ENCODE data around the gene WTIP.
"Not testable (repeated sequence)": the region's sequence is repeated elsewhere in the genome, so short reads cannot be mapped to it uniquely, and the experiment has no call there.

The WTIP gene

GRCh38 chr19:34459614-34460013 lies 21.9 kb upstream of the WTIP start:
- no peak for TF ChIP-seq CREB5 (CRISPR knock-in tag; IDR thresholded peaks at IDR 0.05; ENCODE audit: low read depth)
- TF ChIP-seq TCF4 (CRISPR knock-in tag; IDR thresholded peaks at IDR 0.05; ENCODE audit: borderline replicate concordance): no peak
- TF ChIP-seq ZNF565 (CRISPR knock-in tag; conservative IDR thresholded peaks at IDR 0.05; ENCODE audit: low read depth): no peak
- TF ChIP-seq ZFP3 (CRISPR knock-in tag; IDR thresholded peaks at IDR 0.05): no peak
- no peak for TF ChIP-seq SNAI2 (CRISPR knock-in tag; IDR thresholded peaks at IDR 0.05)
- no peak for TF ChIP-seq ZFP30 (CRISPR knock-in tag; IDR thresholded peaks at IDR 0.05)
- TF ChIP-seq ZC3H10 (CRISPR knock-in tag; IDR thresholded peaks at IDR 0.05): no peak
- no peak for TF ChIP-seq BACH2 (CRISPR knock-in tag; IDR thresholded peaks at IDR 0.05; ENCODE audit: borderline replicate concordance)
- no peak for TF ChIP-seq ESRRG (CRISPR knock-in tag; IDR thresholded peaks at IDR 0.05)
- TF ChIP-seq RARB (CRISPR knock-in tag; IDR thresholded peaks at IDR 0.05): no peak
- TF ChIP-seq, protein P1, sequence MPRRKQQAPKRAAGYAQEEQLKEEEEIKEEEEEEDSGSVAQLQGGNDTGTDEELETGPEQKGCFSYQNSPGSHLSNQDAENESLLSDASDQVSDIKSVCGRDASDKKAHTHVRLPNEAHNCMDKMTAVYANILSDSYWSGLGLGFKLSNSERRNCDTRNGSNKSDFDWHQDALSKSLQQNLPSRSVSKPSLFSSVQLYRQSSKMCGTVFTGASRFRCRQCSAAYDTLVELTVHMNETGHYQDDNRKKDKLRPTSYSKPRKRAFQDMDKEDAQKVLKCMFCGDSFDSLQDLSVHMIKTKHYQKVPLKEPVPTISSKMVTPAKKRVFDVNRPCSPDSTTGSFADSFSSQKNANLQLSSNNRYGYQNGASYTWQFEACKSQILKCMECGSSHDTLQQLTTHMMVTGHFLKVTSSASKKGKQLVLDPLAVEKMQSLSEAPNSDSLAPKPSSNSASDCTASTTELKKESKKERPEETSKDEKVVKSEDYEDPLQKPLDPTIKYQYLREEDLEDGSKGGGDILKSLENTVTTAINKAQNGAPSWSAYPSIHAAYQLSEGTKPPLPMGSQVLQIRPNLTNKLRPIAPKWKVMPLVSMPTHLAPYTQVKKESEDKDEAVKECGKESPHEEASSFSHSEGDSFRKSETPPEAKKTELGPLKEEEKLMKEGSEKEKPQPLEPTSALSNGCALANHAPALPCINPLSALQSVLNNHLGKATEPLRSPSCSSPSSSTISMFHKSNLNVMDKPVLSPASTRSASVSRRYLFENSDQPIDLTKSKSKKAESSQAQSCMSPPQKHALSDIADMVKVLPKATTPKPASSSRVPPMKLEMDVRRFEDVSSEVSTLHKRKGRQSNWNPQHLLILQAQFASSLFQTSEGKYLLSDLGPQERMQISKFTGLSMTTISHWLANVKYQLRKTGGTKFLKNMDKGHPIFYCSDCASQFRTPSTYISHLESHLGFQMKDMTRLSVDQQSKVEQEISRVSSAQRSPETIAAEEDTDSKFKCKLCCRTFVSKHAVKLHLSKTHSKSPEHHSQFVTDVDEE (CRISPR knock-in tag; IDR thresholded peaks at IDR 0.05): no peak
- TF ChIP-seq CSRNP3 (CRISPR knock-in tag; IDR thresholded peaks at IDR 0.05): no peak
- TF ChIP-seq ZNF8 (CRISPR knock-in tag; IDR thresholded peaks at IDR 0.05): no peak
- TF ChIP-seq TOX (CRISPR knock-in tag; IDR thresholded peaks at IDR 0.05; ENCODE audit: borderline replicate concordance): no peak
- TF ChIP-seq GLIS3 (CRISPR knock-in tag; IDR thresholded peaks at IDR 0.05): no peak
- no peak for TF ChIP-seq CSDC2 (CRISPR knock-in tag; IDR thresholded peaks at IDR 0.05)
- ATAC-seq: no peak

- no peak for TF ChIP-seq CSDC2 (CRISPR knock-in tag; IDR thresholded peaks at IDR 0.05)
- TF ChIP-seq TOX (CRISPR knock-in tag; IDR thresholded peaks at IDR 0.05; ENCODE audit: borderline replicate concordance): no peak
- TF ChIP-seq RARB (CRISPR knock-in tag; IDR thresholded peaks at IDR 0.05): no peak
- TF ChIP-seq ZFP30 (CRISPR knock-in tag; IDR thresholded peaks at IDR 0.05): no peak
- TF ChIP-seq PATZ1 (CRISPR knock-in tag; IDR thresholded peaks at IDR 0.05; ENCODE audit: borderline replicate concordance): no peak
- no peak for TF ChIP-seq GLIS3 (CRISPR knock-in tag; IDR thresholded peaks at IDR 0.05)
- no peak for TF ChIP-seq PPARA (CRISPR knock-in tag; IDR thresholded peaks at IDR 0.05; ENCODE audit: borderline replicate concordance)
- TF ChIP-seq BACH2 (CRISPR knock-in tag; IDR thresholded peaks at IDR 0.05; ENCODE audit: borderline replicate concordance): no peak
- TF ChIP-seq ZNF565 (CRISPR knock-in tag; conservative IDR thresholded peaks at IDR 0.05; ENCODE audit: low read depth): no peak
- no peak for ATAC-seq
Observed at GRCh38 chr19:34461375-34462100, 20.0 kb upstream of the WTIP start.

GRCh38 chr19:34464785-34465184 lies 16.8 kb upstream of the WTIP start:
- ATAC-seq: not testable (repeated sequence)

DNA sequence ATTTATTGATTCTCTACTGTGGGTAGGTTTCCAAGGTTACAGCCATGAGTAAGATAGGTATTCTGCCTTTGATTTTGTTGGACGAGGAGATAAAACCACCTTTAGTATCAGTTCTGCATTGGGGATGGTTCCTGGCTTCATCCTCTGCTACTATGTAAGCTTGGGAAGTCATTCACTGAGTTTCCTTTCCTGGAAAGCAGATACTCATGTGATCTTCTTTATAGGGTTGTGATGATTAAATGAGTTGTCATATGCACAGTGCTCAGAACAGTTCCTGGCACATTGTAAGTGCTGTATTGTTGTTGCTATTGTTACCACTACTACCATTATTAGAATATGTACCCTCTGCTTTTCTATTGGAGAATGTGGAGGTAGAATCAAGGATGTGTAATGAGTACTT lies 13.1 kb upstream of the WTIP start:
- no peak for ATAC-seq
- no peak for TF ChIP-seq CREB5 (CRISPR knock-in tag; IDR thresholded peaks at IDR 0.05; ENCODE audit: low read depth)
- no peak for TF ChIP-seq BACH2 (CRISPR knock-in tag; IDR thresholded peaks at IDR 0.05; ENCODE audit: borderline replicate concordance)
- TF ChIP-seq TCF4 (CRISPR knock-in tag; IDR thresholded peaks at IDR 0.05; ENCODE audit: borderline replicate concordance): no peak
- TF ChIP-seq GLIS3 (CRISPR knock-in tag; IDR thresholded peaks at IDR 0.05): no peak
- TF ChIP-seq, protein P2, sequence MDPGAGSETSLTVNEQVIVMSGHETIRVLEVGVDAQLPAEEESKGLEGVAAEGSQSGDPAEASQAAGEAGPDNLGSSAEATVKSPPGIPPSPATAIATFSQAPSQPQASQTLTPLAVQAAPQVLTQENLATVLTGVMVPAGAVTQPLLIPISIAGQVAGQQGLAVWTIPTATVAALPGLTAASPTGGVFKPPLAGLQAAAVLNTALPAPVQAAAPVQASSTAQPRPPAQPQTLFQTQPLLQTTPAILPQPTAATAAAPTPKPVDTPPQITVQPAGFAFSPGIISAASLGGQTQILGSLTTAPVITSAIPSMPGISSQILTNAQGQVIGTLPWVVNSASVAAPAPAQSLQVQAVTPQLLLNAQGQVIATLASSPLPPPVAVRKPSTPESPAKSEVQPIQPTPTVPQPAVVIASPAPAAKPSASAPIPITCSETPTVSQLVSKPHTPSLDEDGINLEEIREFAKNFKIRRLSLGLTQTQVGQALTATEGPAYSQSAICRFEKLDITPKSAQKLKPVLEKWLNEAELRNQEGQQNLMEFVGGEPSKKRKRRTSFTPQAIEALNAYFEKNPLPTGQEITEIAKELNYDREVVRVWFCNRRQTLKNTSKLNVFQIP (CRISPR knock-in tag; IDR thresholded peaks at IDR 0.05; ENCODE audit: borderline replicate concordance, low read depth): no peak
- TF ChIP-seq CSRNP3 (CRISPR knock-in tag; IDR thresholded peaks at IDR 0.05): no peak
- TF ChIP-seq, protein P1 (CRISPR knock-in tag; IDR thresholded peaks at IDR 0.05): no peak

Data from SK-N-SH treated with all-trans-retinoic acid at 6 μM for 48 hours (cell line).